ENCODE data around the gene RASGRP2.

The RASGRP2 gene

DNA sequence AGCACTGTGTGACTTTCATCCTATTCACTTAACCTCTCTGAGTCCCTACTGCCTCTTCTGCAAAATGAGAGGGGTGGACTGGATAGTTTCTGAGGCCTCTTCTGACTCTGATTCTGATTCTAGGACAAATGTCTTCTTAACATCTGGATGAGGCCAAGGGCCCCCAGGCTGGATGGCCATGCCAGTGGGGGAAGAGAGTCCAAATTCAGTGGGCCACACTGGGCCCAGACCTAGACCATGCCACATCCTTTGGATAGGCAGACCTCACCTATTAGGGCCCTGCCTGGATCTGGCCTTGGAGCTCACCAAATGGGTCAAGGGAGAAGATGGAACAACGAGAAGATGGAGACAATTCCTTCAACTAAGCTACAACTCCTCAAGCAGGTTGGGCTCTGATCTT, 45.5 kb downstream of the RASGRP2 start:
- DNase-seq (ENCODE audit: low read depth, low spot score), result no peak

GRCh38 chr11:64697663-64698375, 46.1 kb downstream of the RASGRP2 start:
- DNase-seq (ENCODE audit: low read depth, low spot score), result no peak

GRCh38 chr11:64696045-64696444, 47.9 kb downstream of the RASGRP2 start:
- DNase-seq (ENCODE audit: low read depth, low spot score), result no peak

- DNase-seq (ENCODE audit: low read depth, low spot score), result no peak
These were observed 48.4 kb downstream of the RASGRP2 start for GRCh38 chr11:64695548-64695947.

DNA sequence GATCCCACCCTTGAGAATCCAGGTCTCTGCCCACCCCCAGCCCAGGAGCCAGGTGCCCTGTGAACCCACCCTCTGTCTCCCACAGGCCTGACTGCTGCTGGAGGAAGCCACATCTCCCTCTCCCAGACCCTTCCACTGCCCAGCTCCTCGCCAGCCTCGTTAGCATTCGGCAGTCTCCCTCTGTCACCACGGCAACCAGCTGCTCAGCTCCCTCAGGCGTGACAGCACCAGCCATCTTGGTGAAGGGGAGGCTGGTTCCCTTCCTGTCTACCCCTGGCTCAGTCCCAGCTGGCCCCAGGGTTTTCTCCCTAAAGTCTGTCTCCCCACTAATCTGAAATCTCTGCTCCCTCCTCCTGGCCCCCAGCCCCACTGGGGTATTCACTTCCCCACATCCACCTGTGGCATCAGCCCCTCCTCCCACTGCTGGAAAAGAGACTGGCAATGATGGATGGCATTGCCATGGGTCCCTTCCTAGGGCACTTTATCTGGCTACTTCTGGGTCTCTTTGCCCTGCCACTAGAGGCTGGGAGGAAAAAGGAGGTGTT, 49.0 kb downstream of the RASGRP2 start:
- no peak for DNase-seq (ENCODE audit: low read depth, low spot score)

GRCh38 chr11:64694026-64694755, 49.8 kb downstream of the RASGRP2 start:
- DNase-seq (ENCODE audit: low read depth, low spot score), result no peak

GRCh38 chr11:64692764-64693331, 51.1 kb downstream of the RASGRP2 start:
- no peak for DNase-seq (ENCODE audit: low read depth, low spot score)

DNA sequence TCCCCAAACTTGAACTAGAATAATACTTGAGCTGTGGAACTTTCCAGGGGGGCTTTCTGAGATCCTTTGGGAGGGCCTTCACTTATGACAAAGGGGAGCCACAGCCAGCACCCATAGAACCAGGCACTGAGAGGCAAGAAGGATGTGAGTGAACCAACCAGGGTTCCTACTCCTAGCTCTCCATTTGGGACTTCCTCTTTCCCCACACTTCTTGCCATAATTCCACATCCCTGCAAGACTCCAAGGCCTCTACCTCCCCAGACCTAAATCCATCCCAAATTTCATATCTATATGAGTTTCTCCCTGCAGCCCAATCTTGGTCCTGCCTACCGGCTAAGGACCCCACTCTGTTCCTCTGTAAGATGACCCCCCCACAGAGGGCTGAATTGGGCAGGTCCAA, 52.4 kb downstream of the RASGRP2 start:
- DNase-seq (ENCODE audit: low read depth, low spot score), result no peak

DNA sequence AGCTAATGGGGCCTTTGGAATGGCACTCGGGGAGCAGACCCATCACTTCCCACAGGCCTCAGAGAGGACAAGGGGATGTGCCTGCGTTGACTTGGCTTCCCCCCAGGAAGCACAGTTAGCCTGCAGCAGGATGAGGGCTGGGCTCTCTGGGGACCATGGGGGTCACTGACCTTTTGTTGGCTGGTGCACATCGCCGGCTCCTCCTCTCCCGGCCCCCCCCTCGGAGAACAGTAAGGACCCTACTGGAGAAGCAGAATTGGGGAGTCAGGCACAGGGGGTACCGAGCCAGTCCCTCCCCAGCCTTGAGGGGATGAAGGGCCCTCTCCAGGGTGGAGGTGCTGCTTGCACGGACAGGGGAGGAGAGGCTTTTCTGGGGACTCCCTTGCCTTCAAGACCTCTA, 53.7 kb downstream of the RASGRP2 start:
- no peak for DNase-seq (ENCODE audit: low read depth, low spot score)

DNA sequence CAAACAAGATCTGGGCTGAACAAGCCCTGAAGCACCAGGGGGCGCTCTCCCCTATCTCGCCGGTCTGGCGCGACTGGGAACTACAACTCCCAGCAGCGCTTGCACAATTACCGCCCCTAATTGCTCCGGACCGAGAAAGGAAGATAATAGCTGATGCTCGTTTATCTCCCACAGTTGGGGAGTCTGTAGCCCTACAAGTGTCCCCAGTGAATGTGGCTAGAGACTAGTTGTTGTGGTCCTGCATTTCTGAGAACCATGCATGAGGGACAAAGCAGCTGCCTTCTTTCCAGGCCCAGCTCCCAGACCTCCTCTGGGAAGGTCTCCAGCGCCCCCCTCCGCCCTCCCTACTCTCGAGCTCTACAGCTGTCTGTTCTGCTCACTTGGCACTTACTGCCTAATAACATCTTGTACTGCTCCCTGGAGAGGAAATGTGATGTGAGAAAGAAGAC, 55.4 kb downstream of the RASGRP2 start:
- DNase-seq (ENCODE audit: low read depth, low spot score), result peak; percentile 81

- no peak for DNase-seq (ENCODE audit: low read depth, low spot score)
These were observed 56.1 kb downstream of the RASGRP2 start for GRCh38 chr11:64687643-64688533.

DNA sequence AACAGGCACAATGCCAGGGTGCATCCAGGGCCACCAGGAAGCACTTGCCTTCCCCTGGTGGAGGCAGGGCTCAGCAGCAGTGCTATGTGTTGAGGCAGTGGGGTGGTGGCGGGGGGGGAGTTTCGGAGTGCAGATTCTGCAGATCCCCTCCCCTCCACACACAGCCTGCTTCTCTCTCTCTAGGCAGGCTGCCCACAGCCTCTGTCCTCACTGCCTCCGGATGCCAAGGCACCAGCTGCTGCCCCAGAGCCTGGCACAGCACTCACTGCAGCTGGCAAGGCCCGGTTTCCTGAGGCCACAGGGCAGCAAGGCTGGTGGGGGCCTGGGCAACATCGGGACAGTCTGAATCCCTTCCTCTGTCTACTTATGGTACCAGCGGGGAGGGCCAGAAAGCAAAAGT, 56.7 kb downstream of the RASGRP2 start:
- DNase-seq (ENCODE audit: low read depth, low spot score), result no peak

GRCh38 chr11:64686466-64687170, 57.3 kb downstream of the RASGRP2 start:
- DNase-seq (ENCODE audit: low read depth, low spot score), result no peak

DNA sequence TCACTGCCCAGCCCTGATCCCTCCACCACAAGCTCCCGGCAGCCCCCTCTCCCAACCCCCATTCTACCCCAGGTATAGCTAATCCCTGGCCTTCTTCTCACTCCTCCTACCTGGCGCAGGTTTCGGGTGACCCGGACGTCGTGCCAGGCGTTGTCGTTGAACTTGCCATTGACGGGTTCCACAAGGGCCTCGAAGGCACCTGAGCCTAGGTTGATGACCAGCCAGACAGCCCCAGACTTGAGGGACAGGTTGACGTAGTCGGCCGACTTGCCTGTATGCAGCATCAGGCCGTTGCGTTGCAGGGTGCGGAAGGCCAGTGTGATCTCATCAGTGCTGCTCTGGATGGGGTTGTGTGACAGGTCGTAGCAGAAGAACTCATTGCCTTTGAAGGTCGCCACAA, 58.4 kb downstream of the RASGRP2 start:
- DNase-seq (ENCODE audit: low read depth, low spot score), result no peak

GRCh38 chr11:64684357-64684756, 59.6 kb downstream of the RASGRP2 start:
- no peak for DNase-seq (ENCODE audit: low read depth, low spot score)

GRCh38 chr11:64681171-64681570, 62.8 kb downstream of the RASGRP2 start:
- DNase-seq (ENCODE audit: low read depth, low spot score), result no peak

GRCh38 chr11:64679846-64680245, 64.1 kb downstream of the RASGRP2 start:
- DNase-seq (ENCODE audit: low read depth, low spot score), result no peak

- no peak for DNase-seq (ENCODE audit: low read depth, low spot score)
These were observed 66.4 kb downstream of the RASGRP2 start for GRCh38 chr11:64677441-64678023.
